Measurements from ENCODE around the gene NTRK2.

The NTRK2 gene

GRCh38 chr9:84993105-84993504 is 323.6 kb downstream of the NTRK2 start:
- no peak for DNase-seq

- no peak for DNase-seq
These were observed 326.5 kb downstream of the NTRK2 start for GRCh38 chr9:84996029-84996428.

GRCh38 chr9:84996716-84997115 is 327.2 kb downstream of the NTRK2 start:
- no peak for DNase-seq

- DNase-seq: no peak
These were observed 327.9 kb downstream of the NTRK2 start for GRCh38 chr9:84997472-84997871.

DNA sequence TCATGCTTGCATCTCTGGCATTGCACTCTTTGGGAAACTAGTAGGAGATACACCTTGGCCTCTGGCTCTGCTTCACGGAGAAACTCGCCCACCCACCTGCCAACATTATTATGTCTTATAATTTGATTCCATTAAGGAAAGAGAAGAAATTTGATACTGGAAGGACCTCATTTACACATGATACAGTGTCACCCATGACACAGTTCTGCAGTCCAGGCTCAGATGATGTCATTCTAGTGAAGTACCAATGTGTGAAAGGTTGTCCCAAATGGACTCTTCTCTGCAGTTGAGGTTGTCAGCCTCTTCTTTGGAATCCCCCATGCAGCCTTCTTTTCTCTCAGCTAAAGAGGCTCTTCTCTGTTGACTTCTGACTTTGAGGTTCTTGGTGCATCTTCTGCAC is 329.1 kb downstream of the NTRK2 start:
- DNase-seq: no peak

- no peak for DNase-seq
These were observed 330.3 kb downstream of the NTRK2 start for GRCh38 chr9:84999788-85000187.

DNA sequence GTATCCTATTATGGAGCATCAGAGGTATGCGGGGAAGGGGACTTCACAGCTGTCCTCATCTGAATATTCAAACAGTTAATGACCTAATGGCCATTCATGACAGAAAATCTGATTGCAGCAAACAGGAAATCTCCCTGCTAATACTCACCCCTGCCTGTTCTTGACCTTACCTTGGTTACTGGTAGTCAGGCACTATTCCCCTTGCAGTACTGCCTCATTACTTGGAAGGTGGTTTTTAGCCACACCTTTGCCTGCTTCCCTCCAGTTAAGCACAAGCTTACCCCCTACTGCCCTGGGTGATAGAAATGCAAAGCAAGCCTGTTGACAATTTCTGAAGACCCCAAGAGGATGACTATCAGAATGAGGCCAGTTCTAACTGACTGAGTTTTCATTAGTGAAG is 332.4 kb downstream of the NTRK2 start:
- DNase-seq: no peak

GRCh38 chr9:85004818-85005413 is 335.4 kb downstream of the NTRK2 start:
- no peak for DNase-seq

DNA sequence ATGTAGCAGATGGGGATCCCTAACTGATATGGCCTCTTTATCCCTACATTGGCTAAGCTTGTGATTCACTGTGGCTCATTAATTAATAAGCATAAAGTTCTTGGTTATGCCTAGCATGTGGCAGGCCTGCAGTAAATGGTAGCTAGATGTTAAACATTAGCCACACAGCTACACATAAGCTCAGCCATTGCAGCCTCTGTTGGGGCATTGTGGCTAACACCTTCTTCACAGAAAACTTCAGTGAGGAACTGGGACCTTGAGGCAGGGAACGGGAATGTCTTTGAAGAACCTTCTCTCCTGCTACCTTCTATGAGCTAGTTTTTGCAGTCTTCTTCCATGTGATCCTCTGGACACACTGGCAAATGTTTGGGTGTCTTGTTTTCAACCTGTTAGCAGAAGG is 338.2 kb downstream of the NTRK2 start:
- DNase-seq: no peak

GRCh38 chr9:85008215-85008614 is 338.7 kb downstream of the NTRK2 start:
- DNase-seq: no peak

GRCh38 chr9:85009251-85009650 is 339.7 kb downstream of the NTRK2 start:
- DNase-seq: no peak

GRCh38 chr9:85013703-85014102 is 344.2 kb downstream of the NTRK2 start:
- no peak for DNase-seq

DNA sequence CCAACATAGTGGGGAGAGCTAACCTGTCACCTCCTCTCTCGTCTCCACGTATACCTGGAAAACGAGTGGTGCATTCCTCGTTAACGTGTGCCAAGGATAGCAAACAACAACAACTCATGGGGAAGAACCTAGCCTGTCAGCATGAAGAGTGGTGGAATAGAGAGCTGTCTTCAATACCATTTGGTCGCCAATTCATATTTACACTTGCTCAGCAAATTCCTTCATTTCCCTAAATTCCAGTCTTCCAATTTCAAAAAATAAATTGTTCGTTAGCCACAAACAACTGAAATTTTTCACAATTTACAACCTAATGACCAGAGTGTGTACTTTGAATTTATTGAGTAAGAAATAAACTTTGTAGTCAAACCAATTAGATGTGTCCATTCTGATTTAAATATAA is 344.8 kb downstream of the NTRK2 start:
- no peak for DNase-seq

DNA sequence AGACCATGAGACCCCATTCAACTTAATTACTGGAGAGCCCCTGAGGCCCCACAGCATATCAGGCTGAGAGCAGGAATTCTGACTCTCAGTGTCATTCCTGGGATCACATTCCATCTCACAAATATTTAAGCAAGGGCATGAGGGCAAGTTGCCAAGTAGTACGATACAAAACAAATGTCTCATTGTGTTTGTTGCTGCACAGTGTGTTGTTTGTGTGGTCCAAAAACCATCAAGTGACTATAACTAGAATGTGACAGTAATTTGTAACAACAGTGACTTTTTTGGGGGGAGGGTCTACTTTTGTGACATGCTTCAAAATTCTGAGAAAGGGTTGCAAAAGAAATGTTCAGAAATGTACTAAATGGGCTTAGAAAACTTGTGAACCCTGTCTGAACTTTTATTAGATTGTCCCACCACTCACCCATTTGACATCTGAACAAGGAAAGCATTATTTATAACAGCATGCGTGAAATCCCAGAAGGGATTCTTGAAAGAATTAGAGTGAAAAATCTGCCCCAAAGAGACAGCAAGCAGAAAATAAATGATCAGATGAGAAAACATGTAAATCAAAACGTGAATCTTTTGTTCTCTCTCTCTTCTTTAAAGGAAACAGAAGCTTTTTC is 347.0 kb downstream of the NTRK2 start:
- DNase-seq: no peak

GRCh38 chr9:85020791-85021190 is 351.3 kb downstream of the NTRK2 start:
- DNase-seq: no peak

GRCh38 chr9:85021686-85022085 is 352.2 kb downstream of the NTRK2 start:
- DNase-seq: no peak

- no peak for DNase-seq
These were observed 354.8 kb downstream of the NTRK2 start for GRCh38 chr9:85024374-85024773.

GRCh38 chr9:85025638-85026037 is 356.1 kb downstream of the NTRK2 start:
- no peak for DNase-seq

GRCh38 chr9:85027870-85028269 is 358.3 kb downstream of the NTRK2 start:
- DNase-seq: no peak

- no peak for DNase-seq
These were observed 360.8 kb downstream of the NTRK2 start for GRCh38 chr9:85030316-85030715.

DNA sequence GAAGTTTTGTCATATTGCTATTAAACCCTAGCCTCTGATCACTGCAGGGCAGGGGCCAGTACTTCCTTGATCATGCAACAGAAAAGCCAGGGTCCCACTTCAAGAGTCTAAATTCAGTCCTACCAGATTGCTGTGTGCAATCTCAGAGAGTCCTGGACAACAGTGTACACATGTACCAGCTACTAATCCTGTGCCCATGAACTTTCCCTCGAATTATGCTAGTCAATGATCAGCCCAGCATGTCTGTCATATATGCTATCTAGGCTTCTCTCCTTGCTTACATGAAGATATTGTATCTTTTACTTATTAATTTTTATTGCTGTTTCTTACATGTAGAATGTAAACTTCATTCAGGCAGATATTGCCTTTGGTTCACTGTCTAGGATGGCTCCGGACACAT is 367.0 kb downstream of the NTRK2 start:
- no peak for DNase-seq

- no peak for DNase-seq
These were observed 368.5 kb downstream of the NTRK2 start for GRCh38 chr9:85038061-85038460.

DNA sequence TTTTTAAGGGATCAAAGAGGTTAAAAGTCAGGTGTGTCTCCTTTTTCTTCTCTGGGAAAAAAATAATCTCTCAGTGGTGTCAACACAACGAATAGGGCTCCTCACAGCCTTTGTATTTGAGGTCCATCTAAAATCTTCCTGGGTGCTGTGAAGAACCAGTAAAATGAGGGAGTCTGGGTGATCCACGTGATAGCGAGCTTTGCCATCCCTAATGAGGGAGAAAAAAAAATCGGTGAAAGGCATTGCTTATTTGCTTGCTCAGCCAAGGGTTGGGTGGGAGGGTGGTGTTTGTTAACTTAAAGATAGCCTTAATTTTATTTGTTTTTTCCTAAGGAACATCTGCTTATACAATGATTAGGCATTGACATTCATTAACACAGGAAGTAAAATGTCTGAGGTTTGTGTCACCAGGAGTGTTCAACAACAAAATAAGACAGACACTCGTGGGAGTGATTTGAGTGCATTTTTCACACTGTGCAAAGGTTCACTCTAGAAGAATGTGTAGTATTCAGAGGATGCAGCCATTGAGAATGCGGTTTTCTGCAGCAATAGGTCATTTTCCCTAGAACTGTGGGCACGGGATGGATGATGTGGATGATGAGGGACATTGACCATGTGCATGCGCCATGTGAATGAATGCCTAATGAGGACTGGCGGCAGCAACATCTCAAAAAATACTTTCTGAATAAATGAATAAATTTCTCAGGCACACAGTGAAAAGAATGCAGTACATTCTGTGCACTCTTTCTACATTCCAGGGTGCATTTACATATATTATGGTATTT is 369.5 kb downstream of the NTRK2 start:
- no peak for DNase-seq

- no peak for DNase-seq
These were observed 370.6 kb downstream of the NTRK2 start for GRCh38 chr9:85040146-85040545.
